Neutrophil (primary cell): ENCODE measurements around the gene HOGA1.

Source experiments
- H3K27ac ChIP-seq: fragments of 200-600 bp; sonication (generic); 2 replicates; pipeline ENCODE4 v1.5.1; 2016; ENCODE audit warnings: mild to moderate bottlenecking, moderate library complexity
- H3K27me3 ChIP-seq: fragments of 200-600 bp; sonication (generic); 2 replicates; pipeline ENCODE4 v1.6.0; 2016; ENCODE audit warnings: mild to moderate bottlenecking
- H3K36me3 ChIP-seq: fragments of 200-600 bp; sonication (generic); 2 replicates; pipeline ENCODE4 v1.5.1; 2017
- H3K4me1 ChIP-seq, 2 experiments: fragments of 200-600 bp in 1 of 2; sonication (generic) in 1 of 2; 1 replicate in 1 of 2; 2 replicates in 1 of 2; pipeline versions ENCODE4 v1.5.1 to v1.6.1; 2013 to 2016; ENCODE audit warnings: low read depth in 1 of 2, low read length in 1 of 2, mild to moderate bottlenecking in 1 of 2, moderate library complexity in 1 of 2; ENCODE audit not compliant: control insufficient read depth in 1 of 2, insufficient read depth in 1 of 2
- H3K4me3 ChIP-seq, 2 experiments: fragments of 200-600 bp in 1 of 2; sonication (generic) in 1 of 2; 1 replicate in 1 of 2; 2 replicates in 1 of 2; pipeline ENCODE4 v1.5.1; 2013 to 2016; ENCODE audit warnings: low read depth in 1 of 2, low read length in 1 of 2, mild to moderate bottlenecking in 1 of 2, moderate library complexity in 1 of 2
- H3K9me3 ChIP-seq: fragments of 200-600 bp; sonication (generic); 2 replicates; pipeline ENCODE4 v1.5.1; 2016
- TF ChIP-seq, protein P1 (sequence below): fragments of 200-600 bp; sonication (generic); IDR thresholded peaks from 2 replicates; pipeline ENCODE4 v1.5.1; 2016; ENCODE audit warnings: antibody characterized with exemption

The HOGA1 gene

DNA sequence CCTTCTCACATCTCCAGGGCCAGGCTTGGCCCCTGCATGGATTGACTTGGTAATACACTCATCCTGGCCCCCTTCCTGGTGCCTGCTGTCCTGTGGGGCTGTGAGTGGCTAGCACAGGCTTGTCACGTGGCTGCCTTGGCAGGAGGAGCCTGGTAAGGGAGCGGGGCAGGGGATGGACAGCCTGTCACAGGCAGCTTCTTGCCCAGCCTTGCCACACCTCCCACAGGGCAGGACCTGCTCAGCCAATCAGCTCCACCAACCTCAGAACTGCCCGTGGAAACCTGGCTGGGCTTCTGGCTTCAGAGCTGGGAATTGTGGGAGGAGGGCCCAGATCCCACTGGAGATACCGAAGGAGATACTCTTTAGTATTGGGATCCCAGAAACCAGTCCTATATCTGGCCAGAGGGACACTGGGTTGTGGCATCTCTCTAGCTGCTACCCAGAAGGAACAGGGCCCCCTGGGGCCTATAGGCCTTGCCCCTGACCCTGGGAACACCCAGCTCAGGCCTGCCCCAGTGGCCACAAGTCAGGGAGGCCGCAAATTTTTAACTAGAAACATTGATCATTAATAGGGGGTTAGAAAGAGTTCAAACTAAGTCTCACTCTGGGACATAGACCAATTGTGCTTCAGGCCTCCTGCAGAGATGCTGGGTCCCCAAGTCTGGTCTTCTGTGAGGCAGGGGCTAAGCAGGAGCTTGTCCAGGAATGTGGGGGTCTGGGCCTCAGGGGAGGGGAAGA, at the start of gene HOGA1:
Gene HOGA1 (plus strand): TSS at position 330 of the 738 bp plus-strand sequence. CDS start 315 bp downstream, at position 645.
- Histone ChIP-seq H3K9me3 (no peaks in the 10 kb centered on the region), H3K36me3 (no peaks in the 10 kb centered on the region), H3K27me3 (no peaks in the 10 kb centered on the region), H3K4me1 (no peaks in the 10 kb centered on the region), H3K4me3 (no peak within 1 kb of the TSS), H3K27ac (no peak within 1 kb of the TSS)
- TF ChIP-seq, protein P1, sequence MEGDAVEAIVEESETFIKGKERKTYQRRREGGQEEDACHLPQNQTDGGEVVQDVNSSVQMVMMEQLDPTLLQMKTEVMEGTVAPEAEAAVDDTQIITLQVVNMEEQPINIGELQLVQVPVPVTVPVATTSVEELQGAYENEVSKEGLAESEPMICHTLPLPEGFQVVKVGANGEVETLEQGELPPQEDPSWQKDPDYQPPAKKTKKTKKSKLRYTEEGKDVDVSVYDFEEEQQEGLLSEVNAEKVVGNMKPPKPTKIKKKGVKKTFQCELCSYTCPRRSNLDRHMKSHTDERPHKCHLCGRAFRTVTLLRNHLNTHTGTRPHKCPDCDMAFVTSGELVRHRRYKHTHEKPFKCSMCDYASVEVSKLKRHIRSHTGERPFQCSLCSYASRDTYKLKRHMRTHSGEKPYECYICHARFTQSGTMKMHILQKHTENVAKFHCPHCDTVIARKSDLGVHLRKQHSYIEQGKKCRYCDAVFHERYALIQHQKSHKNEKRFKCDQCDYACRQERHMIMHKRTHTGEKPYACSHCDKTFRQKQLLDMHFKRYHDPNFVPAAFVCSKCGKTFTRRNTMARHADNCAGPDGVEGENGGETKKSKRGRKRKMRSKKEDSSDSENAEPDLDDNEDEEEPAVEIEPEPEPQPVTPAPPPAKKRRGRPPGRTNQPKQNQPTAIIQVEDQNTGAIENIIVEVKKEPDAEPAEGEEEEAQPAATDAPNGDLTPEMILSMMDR: no peak

DNA sequence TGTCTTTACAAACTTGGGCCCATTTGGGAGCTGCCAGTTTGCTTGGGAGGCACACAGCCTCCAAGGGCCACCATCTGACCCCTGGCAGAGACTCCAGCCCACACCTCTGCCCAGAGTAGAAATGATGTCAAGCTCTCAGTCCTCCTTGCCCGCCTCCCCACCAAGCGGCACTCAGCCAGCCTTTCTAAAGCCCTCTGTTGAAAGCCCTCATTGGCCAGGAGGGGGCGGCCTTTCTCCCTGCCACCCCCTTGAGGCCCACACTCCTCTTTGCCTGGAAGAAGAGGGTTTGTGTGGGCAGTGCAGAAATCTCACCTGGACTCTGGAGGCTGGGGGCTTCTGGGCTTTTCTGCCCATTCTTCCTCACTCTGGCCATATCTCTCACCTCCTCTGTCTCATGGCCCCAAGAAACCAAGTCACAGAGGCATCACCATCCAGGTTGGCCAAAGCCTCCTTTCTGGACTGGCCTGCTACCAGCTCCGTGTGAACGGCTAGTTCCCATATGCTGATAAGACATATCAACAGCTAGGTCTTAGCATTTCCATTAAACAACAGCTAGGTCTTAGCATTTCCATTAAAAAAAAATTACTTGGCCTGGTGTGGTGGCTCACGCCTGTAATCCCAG, 49.3 kb upstream of the HOGA1 start:
- H3K4me3 ChIP-seq: no peak overlapping the region
- H3K27ac ChIP-seq: no peak overlapping the region
- H3K36me3 ChIP-seq: peaks cover 6% of the 10 kb centered on the region
- no peaks in the 10 kb centered on the region for H3K27me3 ChIP-seq
- H3K4me1 ChIP-seq: no peaks in the 10 kb centered on the region
- H3K9me3 ChIP-seq: no peaks in the 10 kb centered on the region
- TF ChIP-seq, protein P1: no peak

DNA sequence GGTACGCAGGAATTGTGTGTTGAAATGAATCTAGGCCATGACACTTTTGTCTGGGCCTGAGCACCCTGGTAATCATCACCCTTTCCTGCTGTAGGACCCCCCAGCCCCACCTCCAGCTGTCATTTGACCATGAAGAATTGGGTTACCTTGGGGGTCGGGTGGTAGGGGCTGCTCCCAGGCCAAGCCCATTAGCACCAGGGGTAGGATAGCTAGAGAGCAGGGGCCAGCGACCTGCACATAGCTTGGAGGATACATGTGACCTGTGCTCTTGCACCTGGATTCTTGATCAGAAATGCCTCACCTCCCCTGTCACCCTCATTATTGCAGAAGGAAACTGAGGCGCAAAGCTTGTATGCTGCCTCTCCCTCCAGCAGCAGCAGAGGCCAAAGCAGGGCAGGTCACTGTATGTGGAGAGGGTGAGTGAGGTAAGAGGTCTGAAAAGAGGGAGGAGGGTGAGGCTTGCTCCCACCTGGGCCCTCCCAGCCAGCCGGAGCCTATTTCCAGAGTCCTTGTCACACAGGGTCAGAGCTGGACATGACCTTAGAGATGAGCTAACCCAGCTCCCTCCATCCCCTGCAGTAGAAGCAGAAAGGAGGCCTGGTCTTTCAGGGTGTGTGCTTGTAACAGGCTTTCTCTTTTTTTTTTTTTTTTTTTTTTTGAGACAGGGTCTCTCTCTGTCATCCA, 46.9 kb upstream of the HOGA1 start:
- Histone ChIP-seq H3K36me3 (peaks cover 6% of the 10 kb centered on the region), H3K4me1 (no peaks in the 10 kb centered on the region), H3K27ac (no peak overlapping the region), H3K4me3 (no peak overlapping the region), H3K9me3 (no peaks in the 10 kb centered on the region), H3K27me3 (no peaks in the 10 kb centered on the region)
- TF ChIP-seq, protein P1: no peak

DNA sequence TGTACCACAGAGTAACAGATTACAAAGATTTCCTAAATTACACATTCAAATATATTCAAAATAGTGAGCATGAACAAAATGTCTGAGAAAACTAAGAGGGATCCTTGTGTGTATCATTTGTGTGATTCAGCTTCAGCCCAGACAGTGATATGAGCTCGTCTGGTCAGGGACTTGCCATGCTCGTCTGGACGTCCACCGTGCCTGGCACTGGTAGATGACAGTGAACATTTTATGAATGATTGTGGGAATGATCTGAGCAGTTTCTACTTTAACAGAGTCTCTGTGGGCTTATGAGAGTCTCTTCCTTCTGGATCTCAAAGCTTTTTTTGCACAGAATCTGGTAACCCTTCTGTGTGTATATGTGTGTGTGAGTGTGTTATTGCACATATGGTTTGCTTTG, 45.8 kb upstream of the HOGA1 start:
- peaks cover 8 to 9% of the 10 kb centered on the region in 2 experiments for H3K4me1 ChIP-seq
- no peak overlapping the region for H3K27ac ChIP-seq

DNA sequence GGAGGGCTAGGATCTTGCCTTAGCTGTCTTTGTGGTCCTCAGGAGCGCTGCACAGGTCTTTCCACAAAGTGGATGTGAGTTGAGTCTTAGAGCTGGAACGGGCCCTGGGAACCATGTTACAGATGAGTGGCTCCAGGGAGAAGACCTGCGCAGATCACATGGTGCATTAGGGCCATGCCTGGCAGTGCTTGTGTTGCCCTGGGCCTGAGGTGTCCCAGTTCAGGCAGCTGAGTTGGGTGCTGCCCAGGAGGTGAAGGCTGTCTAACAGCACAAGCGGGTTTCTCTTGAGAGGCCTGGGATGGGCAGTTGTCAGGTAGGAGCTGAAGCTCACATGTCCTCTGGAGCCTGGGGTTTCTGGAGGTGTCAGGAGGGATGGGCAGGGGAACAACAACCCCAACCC, 45.4 kb upstream of the HOGA1 start:
- Histone ChIP-seq H3K36me3 (no peaks in the 10 kb centered on the region), H3K4me3 (no peak overlapping the region), H3K27ac (no peak overlapping the region), H3K4me1 (peaks cover 9 to 11% of the 10 kb centered on the region in 2 experiments), H3K27me3 (no peaks in the 10 kb centered on the region), H3K9me3 (no peaks in the 10 kb centered on the region)
- TF ChIP-seq, protein P1: no peak

More for the DNA sequence above, 45.8 kb upstream of the HOGA1 start:
- TF ChIP-seq, protein P1: no peak
- no peaks in the 10 kb centered on the region for H3K27me3 ChIP-seq
- H3K9me3 ChIP-seq: no peaks in the 10 kb centered on the region
- no peaks in the 10 kb centered on the region for H3K36me3 ChIP-seq
- no peak overlapping the region for H3K4me3 ChIP-seq
